Lung (tissue), 16 donors: ENCODE data around the gene DHRS12. TPM values are rescaled to one million over a fixed set of nuclear protein-coding genes. Genes with fewer than 3 reads are reported as not detected.
A peak's percentile ranks its signal among the peaks of the same experiment; 100 is the strongest.

ENCODE experiments used
- ATAC-seq: fragments of 200-7000 bp; cut with Tn5 transposase; one replicate; pipeline ENCODE4 v1.9.1; 2020; ENCODE audit warnings: moderate number of reproducible peaks; ENCODE audit not compliant: insufficient read depth, low FRiP score
- DNase-seq, 3 donors: peaks; one replicate each; pipeline ENCODE4 v3.0.0-alpha.2; 2013 to 2017
- H3K27ac ChIP-seq, 2 donors: one replicate each; pipeline ENCODE4 v1.5.1; 2013; ENCODE audit warnings: mild to moderate bottlenecking in 2 of 2, moderate library complexity in 2 of 2, control low read depth in 1 of 2, inconsistent platforms in 1 of 2, low read depth in 1 of 2, low read length in 1 of 2
- H3K27me3 ChIP-seq, 3 donors: one replicate each; pipeline ENCODE4 v1.5.1; 2013; ENCODE audit warnings: low read length in 2 of 3; ENCODE audit not compliant: control insufficient read depth in 3 of 3, insufficient read depth in 3 of 3
- H3K36me3 ChIP-seq, 4 donors: one replicate each; pipeline ENCODE4 v1.5.1; 2013; ENCODE audit warnings: low read length in 4 of 4, mild to moderate bottlenecking in 1 of 4, moderate library complexity in 1 of 4; ENCODE audit not compliant: control insufficient read depth in 4 of 4, insufficient read depth in 4 of 4
- H3K4me1 ChIP-seq, 5 donors: one replicate each; pipeline ENCODE4 v1.5.1; 2013; ENCODE audit warnings: low read length in 5 of 5, mild to moderate bottlenecking in 2 of 5, moderate library complexity in 1 of 5; ENCODE audit not compliant: control insufficient read depth in 5 of 5, insufficient read depth in 5 of 5
- H3K4me3 ChIP-seq: one replicate; pipeline ENCODE4 v1.5.1; 2013; ENCODE audit warnings: mild to moderate bottlenecking, control low read depth, moderate library complexity
- H3K9ac ChIP-seq, 2 donors: one replicate each; pipeline ENCODE4 v1.5.1; 2013; ENCODE audit warnings: low read length in 2 of 2, control low read depth in 1 of 2; ENCODE audit not compliant: insufficient read depth in 1 of 2
- H3K9me3 ChIP-seq, 4 donors: one replicate each; pipeline ENCODE4 v1.5.1; 2013; ENCODE audit warnings: low read length in 3 of 4, mild to moderate bottlenecking in 1 of 4, moderate library complexity in 1 of 4; ENCODE audit not compliant: control insufficient read depth in 4 of 4, insufficient read depth in 3 of 4
- CTCF ChIP-seq: IDR thresholded peaks from 2 replicates; pipeline ENCODE4 v1.5.1; 2012; ENCODE audit warnings: mild to moderate bottlenecking; ENCODE audit errors: control extremely low read depth, extremely low read depth
- WGBS, 2 donors: extraction: QIAGEN DNeasy Blood & Tissue Kit; methylation state at CpG; one replicate each; pipeline ENCODE4 v1.1.7; 2013; 5-methylcytosine and 5-hydroxymethylcytosine counted together
- long read RNA-seq, 5 donors: transcript quantifications; one replicate each; lab custom pipeline, GENCODE V29; 2026
- polyA plus RNA-seq, 2 donors: library from polyadenylated mRNA; stranded (reverse); fragments of 200-250 nt; gene quantifications; one replicate each; pipeline ENCODE4 v1.2.1, GENCODE V29; 2013
- total RNA-seq, 2 donors: library from RNA; depleted of rRNA in 1 of 2; stranded (reverse); fragments of >200 nt in 1 of 2; gene quantifications; one replicate each; pipeline ENCODE4 v1.2.1, GENCODE V29; 2014 to 2021
- donor health status: control.
- donor health status: control.
- donor health status: Bipolar disorder and iron deficiency.
- donor health status: healthy.
- donor health status: DM: yes; HTN: yes; CAD: no.

Gene DHRS12
- total RNA-seq (10 to 100 TPM in 1 of 2 donors, 1 to 10 TPM in 1; 8.5 to 14.1 TPM), polyA plus RNA-seq (10 to 100 TPM in 1 of 2 donors, 1 to 10 TPM in 1; 9.8 to 17.9 TPM)
- long read RNA-seq, donor 1, partial matches to known transcripts = 0 of 2 reads
- long read RNA-seq, donor 1, other reads (novel, unspliced or antisense) = 0 of 2 reads
- long read RNA-seq, donor 2 = 0 reads
- long read RNA-seq, donor 3 = 0 reads
- long read RNA-seq, donor 4 = 0 reads
- long read RNA-seq, donor 5, partial matches to known transcripts = 0 of 1 reads
- long read RNA-seq, donor 5, other reads (novel, unspliced or antisense) = 0 of 1 reads

- ATAC-seq = peak; percentile 92
- 0 to 1% methylated on average over 65 to 91 of the region's 91 CpGs for WGBS, 2 donors
- peaks cover 5 to 20% (median 17%) of the 10 kb centered on the region in 5 donors for H3K4me1 ChIP-seq
These were observed at the start of gene DHRS12 for GRCh38 chr13:51803422-51804294. Gene DHRS12 (minus strand): TSS chr13:51804163. CDS start chr13:51799659, 4,504 bp downstream.

GRCh38 chr13:51849145-51850101 lies 45.5 kb upstream of the DHRS12 start:
- Histone ChIP-seq H3K27ac (no peak overlapping the region), H3K4me1 (peaks cover 0 to 7% (median 0%) of the 10 kb centered on the region in 5 donors), H3K36me3 (no peaks in the 10 kb centered on the region), H3K4me3 (no peak overlapping the region), H3K9me3 (no peaks in the 10 kb centered on the region), H3K9ac (no peak overlapping the region), H3K27me3 (no peaks in the 10 kb centered on the region)
- WGBS, 2 donors = 59 to 64% methylated on average over 21 of the region's 21 CpGs
- DNase-seq (peak in 1 of 3 donors; percentile 22), ATAC-seq (no peak)
- peak; percentile 8 for TF ChIP-seq CTCF

More at GRCh38 chr13:51803422-51804294, at the start of gene DHRS12:
- Histone ChIP-seq H3K4me3 (peak within 1 kb of the TSS; percentile 78), H3K9ac (peak within 1 kb of the TSS; percentile 89 to 91), H3K27ac (peak within 1 kb of the TSS; percentile 99 to 100), H3K27me3 (no peaks in the 10 kb centered on the region), H3K9me3 (no peaks in the 10 kb centered on the region), H3K36me3 (peaks cover 0 to 2% (median 0%) of the 10 kb centered on the region in 4 donors)
- TF ChIP-seq CTCF = no peak
- peak; percentile 90 to 91 (median 90) for DNase-seq

- H3K27ac ChIP-seq = no peak overlapping the region
- H3K4me1 ChIP-seq = peaks cover 0 to 7% (median 0%) of the 10 kb centered on the region in 5 donors
- no peaks in the 10 kb centered on the region for H3K9me3 ChIP-seq
- no peak overlapping the region for H3K9ac ChIP-seq
- DNase-seq (peak in 1 of 3 donors; percentile 17), ATAC-seq (no peak)
- TF ChIP-seq CTCF = no peak
- H3K36me3 ChIP-seq = no peaks in the 10 kb centered on the region
- H3K4me3 ChIP-seq = no peak overlapping the region
- no peaks in the 10 kb centered on the region for H3K27me3 ChIP-seq
- 44 to 62% methylated on average over 4 of the region's 4 CpGs for WGBS, 2 donors
These were observed 44.7 kb upstream of the DHRS12 start for GRCh38 chr13:51848674-51849073.
